22Rv1 (cell line): Measurements from ENCODE around the gene ANXA10.
"Not testable (repeated sequence)": the region's sequence is repeated elsewhere in the genome, so short reads cannot be mapped to it uniquely, and the experiment has no call there.

Experiments used
- H3K27ac ChIP-seq: fragments of 450-650 bp; 2 replicates; pipeline ENCODE4 v1.5.1; 2017
- CTCF ChIP-seq: fragments of 450-650 bp; IDR thresholded peaks from 2 replicates; pipeline ENCODE4 v1.5.1; 2017; ENCODE audit warnings: mild to moderate bottlenecking
- ZFX ChIP-seq: fragments of 450-650 bp; IDR thresholded peaks from 2 replicates; pipeline ENCODE4 v1.6.1; 2017; ENCODE audit warnings: antibody characterized with exemption, borderline replicate concordance

Gene ANXA10

GRCh38 chr4:168188754-168189153, 96.4 kb downstream of the ANXA10 start:
- no peak for TF ChIP-seq ZFX
- TF ChIP-seq CTCF = no peak
- no peak overlapping the region for H3K27ac ChIP-seq

DNA sequence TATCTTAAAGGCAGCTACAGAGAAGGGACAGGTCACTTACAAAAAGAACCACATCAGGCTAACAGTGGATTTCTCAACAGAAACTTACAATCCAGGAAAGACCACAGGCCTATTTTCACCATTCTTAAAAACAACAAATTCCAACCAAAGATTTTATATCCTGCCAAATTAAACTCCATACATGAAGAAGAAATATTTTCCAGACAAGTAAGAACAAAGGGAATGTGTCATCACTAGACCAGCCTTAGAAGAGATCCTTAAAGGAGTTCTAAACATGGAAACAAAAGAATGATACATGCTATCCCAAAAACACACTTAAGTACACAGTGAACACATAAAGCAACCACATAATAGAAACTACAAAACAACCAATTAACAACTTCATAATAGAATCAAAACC, 105.6 kb downstream of the ANXA10 start:
- TF ChIP-seq CTCF = no peak
- no peak for TF ChIP-seq ZFX

GRCh38 chr4:168199260-168199957, 107.1 kb downstream of the ANXA10 start:
- TF ChIP-seq ZFX = no peak
- no peak for TF ChIP-seq CTCF
- H3K27ac ChIP-seq = no peak overlapping the region

More for the DNA sequence above, 105.6 kb downstream of the ANXA10 start:
- H3K27ac ChIP-seq = no peak overlapping the region

DNA sequence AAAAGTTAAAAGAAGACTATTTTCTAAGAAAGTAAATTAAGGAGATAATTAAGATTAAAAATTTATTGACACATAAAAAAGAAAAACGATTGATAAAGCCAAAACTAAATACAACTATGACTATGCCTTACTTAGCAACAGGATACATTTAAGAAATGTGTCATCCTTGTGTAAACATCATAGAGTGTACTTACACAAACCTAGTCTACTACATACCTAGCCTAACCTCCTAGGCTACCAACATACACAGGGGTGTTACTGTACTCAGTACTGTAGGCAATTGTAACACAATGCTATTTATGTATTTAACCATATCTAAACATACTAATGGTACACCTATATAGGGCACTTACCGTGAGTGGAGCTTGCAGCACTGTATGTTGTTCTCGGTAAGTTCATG, 108.3 kb downstream of the ANXA10 start:
- H3K27ac ChIP-seq = no peak overlapping the region
- TF ChIP-seq CTCF = no peak
- TF ChIP-seq ZFX = no peak

DNA sequence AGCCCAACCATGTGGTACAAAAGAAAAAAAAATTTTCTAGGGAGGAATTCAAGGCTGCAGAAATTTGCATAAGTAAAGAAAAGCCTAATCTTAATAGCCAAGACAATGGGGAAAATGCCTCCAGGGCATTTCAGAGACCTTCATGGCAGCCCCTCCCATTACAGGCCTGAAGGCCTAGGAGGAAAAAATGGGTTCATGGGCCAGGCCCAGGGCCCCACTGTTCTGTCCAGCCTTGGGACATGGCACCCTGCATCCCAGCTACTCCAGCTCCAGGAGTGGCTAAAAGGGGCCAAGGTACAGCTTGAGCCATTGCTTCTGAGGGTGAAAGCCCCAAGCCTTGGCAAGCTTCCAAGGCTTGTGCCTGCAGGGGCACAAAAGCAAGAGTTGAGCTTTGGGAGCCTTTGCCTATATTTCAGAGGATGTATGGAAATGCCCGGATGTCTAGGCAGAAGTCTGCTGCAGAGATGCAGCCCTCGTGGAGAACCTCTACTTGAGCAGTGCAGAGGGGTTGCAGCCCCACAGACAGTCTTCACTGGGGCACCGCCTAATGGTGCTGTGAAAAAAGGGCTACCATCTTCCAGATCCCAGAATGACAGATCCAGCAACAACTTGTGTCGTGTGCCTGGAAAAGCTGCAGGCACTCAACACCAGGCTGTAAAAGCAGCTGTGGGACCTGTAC, 111.0 kb downstream of the ANXA10 start:
- no peak for TF ChIP-seq ZFX
- no peak for TF ChIP-seq CTCF

DNA sequence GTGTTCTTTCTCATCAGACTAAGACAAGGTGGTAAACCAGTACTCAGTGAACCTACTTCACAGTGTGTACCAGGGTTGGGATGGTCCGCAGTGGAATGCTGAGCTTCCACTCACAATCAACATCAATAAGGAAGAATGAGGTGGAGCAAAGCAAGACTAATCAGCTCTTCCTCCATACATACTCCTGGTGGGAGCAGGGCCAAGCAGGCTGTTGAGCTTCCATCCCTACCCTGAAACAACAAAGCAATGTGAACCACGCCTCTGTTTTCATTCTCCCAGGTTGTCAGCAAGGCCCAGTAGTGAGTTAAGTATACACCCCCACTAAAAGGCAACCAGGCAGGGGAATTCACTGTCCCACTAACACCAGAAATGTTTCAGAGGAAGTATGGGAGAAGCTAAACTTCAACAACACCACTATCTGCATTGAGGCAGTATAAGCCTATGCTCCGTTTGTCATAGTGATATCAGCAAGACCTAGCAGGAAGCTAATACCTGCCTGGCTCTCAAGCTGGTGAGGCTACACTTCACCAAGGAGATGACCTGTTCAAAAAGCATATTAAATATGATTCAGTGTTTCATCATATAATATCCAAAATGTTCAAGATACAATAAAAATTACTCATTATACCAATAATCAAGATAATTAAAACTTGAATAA, 116.7 kb downstream of the ANXA10 start:
- no peak overlapping the region for H3K27ac ChIP-seq
- TF ChIP-seq CTCF (no peak), ZFX (no peak)

More for the DNA sequence above, 111.0 kb downstream of the ANXA10 start:
- no peak overlapping the region for H3K27ac ChIP-seq

- H3K27ac ChIP-seq = no peak overlapping the region
- TF ChIP-seq ZFX (no peak), CTCF (no peak)
Observed at GRCh38 chr4:168212656-168213055, 120.3 kb downstream of the ANXA10 start.

GRCh38 chr4:168213511-168213910, 121.2 kb downstream of the ANXA10 start:
- not testable (repeated sequence) for H3K27ac ChIP-seq
